Dermis microvascular lymphatic vessel endothelial cell (primary cell): ENCODE measurements around the gene COMP. TPM values are rescaled to one million over a fixed set of nuclear protein-coding genes. Genes with fewer than 3 reads are reported as not detected.

Source experiments
- DNase-seq, 2 donors: peaks; one replicate each; pipeline versions ENCODE4 v3.0.0 to v3.0.0-alpha.2; 2010; ENCODE audit warnings: low read depth in 2 of 2
- total RNA-seq: library from RNA; depleted of rRNA; stranded (reverse); fragments of >200 nt; gene quantifications from 2 replicates; pipeline ENCODE4 v1.2.1, GENCODE V29; 2014

Gene COMP
- total RNA-seq, 1 donor from 2014 or later: not detected

- no peak for DNase-seq
Observed at GRCh38 chr19:18804139-18804601, 13.1 kb upstream of the COMP start.

DNA sequence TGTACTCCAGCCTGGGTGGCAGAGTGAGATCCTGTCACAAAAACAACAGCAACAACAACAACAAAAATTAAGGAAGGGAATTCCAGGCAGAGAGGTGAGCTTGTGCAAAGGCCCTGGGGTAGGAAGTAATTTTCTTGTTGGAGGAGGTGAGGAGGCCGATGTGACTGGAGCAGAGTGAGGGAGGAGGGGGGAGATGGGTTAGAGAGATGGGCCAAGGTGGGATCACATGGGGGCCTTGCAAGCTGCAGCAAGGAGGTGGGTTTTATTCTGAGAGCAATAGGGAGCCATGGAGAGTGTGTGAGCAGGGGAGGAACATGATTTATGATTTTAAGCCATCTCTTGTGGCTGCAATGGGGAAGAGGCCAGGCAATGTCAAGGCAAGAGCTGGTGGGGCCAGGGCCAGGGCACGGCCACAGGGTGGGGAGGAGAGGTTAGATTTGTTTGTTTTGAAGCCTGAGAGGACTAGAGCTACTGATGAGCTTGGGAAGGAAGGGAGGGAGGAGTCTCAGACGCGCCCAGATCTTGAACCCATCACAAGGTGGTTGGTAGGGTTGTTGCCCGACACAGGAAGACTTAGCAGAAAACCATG, 12.5 kb upstream of the COMP start:
- no peak for DNase-seq

DNA sequence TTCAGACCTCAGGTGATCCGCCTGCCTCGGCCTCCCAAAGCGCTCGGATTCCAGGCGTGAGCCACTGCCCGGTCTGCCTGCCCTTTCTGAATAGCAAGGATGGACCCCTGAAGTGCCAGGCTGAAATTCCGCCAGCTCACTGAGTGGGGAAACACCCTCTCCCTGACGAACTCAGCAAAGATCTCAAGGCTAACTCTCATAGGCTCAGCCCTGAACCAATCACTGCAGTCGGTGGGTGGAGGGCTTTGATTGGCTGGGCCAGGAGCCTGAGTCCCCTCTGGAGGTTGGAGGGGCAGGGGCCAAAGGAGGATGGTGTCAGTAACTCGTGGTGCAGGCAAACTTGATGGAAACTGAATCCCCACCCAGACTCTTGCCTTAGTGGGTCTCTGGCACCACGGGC, 11.2 kb upstream of the COMP start:
- no peak for DNase-seq

DNA sequence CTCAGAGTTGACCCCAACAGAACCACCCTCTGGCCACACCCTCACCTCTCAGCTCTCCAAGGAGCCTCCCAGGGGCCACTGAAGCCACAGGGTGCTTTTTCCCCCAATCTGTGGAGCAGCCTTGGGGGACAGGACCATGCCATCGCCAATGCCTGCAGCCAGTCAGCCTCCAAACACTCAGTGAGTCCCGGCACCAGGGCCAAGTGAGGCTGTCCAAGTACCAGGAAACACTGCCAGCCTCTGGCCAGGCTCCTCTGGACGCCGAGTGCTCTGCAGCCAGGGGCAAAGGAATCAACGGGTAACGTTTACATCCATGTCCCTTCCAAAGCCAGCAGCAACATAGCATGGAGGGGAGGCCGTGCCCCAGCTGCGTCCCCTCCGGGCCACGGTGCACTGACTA, 9.5 kb upstream of the COMP start:
- DNase-seq: no peak

GRCh38 chr19:18800079-18800478, 9.0 kb upstream of the COMP start:
- DNase-seq: no peak

- DNase-seq: no peak
Observed at GRCh38 chr19:18799389-18799970, 8.4 kb upstream of the COMP start.

DNA sequence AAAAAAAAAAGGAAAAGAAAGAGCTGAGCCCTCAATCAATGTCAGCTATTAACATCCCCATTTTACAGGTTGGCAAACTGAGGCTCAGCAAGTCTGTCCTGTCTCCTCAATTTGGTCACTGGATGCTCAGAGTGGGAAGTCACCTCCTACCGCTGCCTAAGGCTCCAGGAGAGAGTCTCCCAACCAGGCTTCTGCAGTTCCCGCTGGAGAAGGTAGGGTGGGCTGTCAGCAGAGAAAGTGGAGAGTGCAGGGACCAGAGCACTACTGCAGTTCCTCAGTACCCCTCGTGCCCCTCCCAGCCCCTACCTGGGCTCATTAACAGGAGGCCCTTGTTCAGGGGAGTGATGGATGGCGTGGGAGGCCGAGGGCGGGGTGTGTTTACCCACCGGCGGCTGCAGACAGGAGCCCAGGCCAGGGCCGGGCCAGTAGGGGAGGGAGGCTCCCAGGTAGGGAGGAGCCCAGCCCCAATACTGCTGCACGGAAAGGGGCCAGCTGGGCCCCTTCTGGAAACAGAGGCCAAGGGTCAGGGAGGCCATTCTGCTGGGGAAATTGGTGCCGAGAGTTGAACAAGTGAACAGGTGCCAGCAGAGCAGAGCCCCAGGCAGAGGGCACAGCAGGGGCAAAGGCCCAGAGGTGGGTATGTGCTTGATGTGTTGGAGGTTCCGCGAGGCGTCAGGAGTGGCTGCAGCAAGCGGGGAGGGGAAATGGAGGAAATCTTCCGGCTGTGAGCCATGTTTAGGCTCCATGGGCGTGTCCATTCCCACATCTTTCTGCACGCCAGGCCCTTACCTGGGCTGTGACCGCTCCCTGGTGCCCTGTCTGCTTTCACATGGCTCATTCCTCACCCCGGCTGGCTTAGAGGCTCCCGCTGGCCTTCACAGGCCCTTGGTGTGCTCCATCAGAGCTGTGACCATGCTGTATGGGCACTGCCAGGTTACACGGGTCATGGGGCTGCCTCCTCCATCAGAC, 7.6 kb upstream of the COMP start:
- DNase-seq: no peak

DNA sequence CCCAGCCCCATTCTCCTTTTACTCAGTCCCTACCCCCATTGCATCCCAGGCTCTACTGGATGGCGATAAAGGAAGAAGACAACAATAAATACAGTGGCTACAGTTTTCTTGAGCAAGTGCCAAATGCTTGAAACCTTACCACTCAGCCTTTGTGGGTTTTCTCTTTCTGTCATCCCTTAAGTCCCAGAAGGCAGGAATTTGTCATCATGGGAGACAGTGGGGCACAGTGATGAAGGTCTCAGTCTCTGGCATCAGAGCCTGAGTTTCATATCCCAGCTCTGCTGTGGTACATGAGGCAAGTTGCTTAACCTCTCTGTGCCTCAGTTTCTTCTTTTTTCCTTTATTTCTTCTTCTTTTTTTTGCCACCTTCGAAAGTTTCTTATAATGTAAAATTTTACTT, 5.1 kb upstream of the COMP start:
- no peak for DNase-seq

DNA sequence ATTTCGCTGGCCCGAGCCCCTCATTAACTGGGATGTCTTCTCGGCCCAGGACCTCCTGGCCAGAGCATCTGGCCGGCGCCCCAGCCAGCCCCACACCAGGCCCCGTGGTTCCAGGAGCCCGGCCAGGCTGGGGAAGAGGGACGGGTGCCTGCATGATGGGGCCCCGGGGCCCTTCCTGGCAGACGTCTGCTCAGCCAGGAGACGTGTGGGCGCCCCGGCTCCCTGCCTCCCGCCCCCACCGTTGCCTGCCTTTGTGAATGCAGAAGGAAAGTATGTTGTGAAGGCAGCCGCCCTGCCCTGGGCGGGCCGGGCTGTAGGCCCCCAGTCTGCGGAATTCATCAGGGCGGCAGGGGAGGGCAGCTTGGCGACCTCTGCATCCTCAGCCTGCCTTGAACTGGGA, 4.4 kb upstream of the COMP start:
- DNase-seq: no peak

GRCh38 chr19:18794692-18795091, 3.6 kb upstream of the COMP start:
- no peak for DNase-seq

GRCh38 chr19:18794029-18794313, 2.9 kb upstream of the COMP start:
- DNase-seq: no peak

DNA sequence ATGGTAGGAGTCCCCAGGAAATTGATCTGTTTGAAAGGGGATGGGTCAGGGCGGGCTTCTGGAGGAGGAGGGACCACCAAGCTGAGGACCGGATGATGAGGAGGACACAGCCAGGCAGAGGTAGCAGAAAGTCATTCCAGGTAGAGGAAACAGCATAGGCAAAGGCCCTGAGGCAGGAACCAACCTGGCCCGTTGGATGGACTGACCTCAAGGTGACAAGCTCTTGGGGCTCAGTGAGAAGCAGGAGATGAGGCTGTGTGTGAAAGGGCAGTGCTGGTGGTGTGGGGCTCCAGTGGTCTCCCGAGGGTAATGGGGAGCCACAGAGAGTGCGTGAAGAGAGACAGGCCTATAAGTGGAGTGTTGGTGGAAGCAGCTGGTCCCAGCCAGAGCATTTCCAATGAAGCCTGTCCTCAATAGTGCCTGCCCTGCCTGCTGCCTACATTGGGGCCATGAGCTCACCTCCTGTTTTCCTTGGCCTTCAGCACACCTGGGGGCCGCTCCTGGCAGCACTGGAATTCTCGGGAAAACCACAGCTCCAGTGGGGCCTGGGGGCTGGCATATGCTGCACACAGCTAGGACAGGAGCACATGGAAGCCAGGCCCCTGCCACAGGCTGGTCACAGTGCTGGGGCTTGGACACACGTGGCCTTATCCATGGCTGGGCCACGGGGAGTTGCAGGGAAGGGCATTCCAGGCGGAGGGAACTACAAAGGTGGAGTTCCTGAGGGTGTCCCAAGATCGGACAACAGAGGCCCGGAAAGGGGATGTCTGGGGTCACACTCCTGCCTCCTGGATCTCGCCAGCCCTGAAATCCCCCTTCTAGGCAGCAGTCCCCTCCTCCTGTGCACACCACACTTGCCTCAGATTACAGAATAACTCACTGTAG, 2.3 kb upstream of the COMP start:
- DNase-seq: no peak

DNA sequence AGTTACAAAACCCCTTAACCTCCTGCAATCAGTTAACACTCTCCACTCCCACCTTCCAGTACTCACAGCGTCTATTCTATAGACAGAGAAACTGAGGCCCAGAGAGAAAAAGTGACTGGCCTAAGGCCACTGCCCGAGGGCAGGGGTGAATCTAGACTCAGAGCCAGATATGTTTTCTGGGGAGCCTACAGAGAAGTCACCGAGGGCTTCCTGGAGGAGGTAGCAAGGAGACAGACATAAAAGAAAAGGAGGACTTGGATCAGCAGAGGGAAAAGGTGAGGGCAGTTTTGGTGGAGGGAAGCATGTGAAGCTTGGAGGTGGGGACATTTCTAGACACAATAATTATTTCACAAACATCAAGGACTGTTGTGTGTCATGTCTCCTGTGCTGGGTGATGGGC, 1.6 kb upstream of the COMP start:
- no peak for DNase-seq

GRCh38 chr19:18791315-18791678, 192 bp upstream of the COMP start:
- no peak for DNase-seq

DNA sequence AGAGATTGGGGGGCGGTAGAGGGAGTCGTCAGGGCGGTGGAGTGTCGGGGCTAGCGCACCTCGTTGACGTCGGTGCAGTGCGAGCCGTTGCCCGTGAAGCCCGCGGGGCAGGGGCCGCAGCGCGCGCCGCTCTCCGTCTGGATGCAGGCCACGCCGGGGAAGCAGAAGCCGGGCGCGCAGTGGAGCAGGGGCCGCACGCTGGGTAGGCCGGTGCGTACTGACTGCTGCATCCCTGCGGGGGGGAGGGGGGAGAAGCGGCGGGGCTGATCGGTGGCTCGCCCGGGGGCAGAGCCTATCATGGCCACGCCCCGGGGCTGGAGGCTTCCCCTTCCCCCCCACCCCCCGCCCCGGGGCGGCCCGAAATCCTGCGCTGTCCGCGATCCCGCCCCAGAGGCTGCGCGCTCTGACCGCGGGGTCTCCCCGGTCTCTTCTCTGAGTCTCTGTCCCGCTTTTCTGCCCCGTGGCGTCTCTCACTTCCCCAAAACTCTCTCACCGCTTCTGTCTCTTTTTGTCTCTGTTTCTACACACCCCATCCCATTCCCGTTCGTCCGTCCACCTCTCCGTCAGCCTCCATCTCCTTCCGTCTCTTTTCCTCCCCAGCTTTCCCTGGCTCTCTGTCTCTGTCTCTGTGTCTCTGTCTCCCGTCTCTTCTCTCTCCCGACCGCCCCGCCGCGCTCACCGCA, 1.1 kb downstream of the COMP start:
- DNase-seq: peak in 1 of 2 donors; percentile 10

DNA sequence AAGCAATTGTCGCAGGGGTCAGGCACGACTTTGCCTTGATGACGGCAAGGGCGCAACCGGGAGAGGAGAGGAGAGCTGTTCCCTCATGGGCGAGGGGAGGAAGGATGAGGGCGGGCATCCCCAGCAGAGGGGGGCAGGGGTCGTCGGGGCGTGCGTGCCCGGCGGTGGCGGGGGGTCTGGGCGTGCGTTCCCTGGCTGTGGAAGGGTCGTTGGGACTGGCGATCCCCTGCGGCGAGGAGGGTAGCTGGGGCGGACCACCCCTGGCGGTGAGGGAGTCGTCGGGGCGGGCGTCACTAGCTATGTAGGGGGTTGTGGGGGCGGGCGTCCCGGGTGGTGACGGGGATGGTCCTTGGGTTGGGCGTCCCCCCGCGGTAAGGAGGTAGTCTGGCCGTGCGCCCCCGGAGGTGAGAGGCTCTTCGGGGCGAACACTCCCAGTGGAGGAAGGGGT, 1.7 kb downstream of the COMP start:
- no peak for DNase-seq

GRCh38 chr19:18788529-18789421, 2.3 kb downstream of the COMP start:
- no peak for DNase-seq

DNA sequence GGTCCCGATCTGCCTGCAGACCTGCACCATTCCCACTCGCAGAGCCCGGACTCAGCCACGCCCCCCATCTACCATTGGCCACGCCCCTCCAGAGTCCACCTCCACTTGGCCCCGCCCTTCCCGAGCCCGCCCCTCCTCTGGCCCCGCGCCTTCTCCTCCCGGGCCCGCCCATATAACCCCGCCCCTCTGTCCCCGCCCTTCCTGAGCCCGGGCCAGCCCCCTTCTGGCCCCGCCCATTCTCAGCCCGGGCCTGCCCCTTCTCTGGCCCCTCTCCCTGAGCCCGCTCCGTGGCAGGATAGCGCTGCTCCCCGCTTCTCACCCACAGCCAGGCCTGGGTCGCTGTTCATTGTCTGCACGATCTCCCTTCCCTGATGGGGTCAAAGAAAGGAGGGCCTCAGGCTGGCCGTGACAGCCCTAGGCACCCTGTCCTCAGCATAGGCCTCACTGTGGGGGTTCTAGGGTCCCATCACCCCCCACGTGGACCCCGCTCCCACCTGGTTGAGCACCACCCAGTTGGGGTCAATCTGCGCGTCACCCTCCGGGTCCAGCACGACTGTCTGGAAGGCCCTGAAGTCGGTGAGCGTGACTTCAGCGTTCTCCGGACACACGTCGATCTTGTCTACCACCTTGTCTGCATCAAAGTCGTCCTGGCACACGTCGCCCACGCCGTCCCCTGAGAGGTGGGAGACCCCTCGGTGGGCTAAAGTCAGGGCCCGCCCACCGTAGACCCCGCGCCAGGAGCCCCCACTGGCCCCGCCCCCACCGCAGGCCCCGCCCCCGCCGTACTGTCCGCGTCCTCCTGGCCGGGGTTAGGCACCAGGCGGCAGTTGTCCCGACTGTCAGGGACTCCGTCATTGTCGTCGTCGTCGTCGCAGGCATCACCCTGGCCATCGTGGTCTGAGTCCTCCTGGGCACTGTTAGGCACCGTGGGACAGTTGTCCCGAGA, 5.7 kb downstream of the COMP start:
- DNase-seq: peak; percentile 14 to 60

DNA sequence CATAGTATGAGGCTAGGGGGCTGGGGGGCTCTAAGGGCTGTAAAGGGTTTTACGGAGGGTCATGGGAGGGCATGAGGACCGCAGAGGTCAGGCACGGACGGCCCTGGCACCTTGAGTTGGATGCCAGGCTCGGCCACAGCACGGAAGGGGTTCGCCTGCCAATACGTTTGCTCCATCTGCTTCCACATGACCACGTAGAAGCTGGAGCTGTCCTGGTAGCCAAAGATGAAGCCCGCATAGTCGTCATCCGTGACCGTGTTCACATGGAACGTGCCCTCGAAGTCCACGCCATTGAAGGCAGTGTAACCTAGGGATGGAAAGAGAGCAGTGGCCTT, 6.4 kb downstream of the COMP start:
- DNase-seq: no peak
